HEK293T (cell line): ENCODE results near the gene EFHC1.

Experiments
- CTBP1 ChIP-seq: fragments of 450-650 bp; IDR thresholded peaks from 2 replicates; pipeline ENCODE4 v1.6.1; 2016; ENCODE audit warnings: borderline replicate concordance
- FOXM1 ChIP-seq: fragments of 450-650 bp; IDR thresholded peaks from 2 replicates; pipeline ENCODE4 v1.6.1; 2017; ENCODE audit warnings: mild to moderate bottlenecking, borderline replicate concordance
- NFRKB ChIP-seq: fragments of 450-650 bp; IDR thresholded peaks from 2 replicates; pipeline ENCODE4 v1.6.1; 2016; ENCODE audit warnings: mild to moderate bottlenecking, moderate library complexity
- SP1 ChIP-seq: fragments of 450-650 bp; IDR thresholded peaks from 2 replicates; pipeline ENCODE4 v1.6.1; 2017
- TARDBP ChIP-seq: fragments of 450-650 bp; IDR thresholded peaks from 2 replicates; pipeline ENCODE4 v1.6.1; 2016

DNA sequence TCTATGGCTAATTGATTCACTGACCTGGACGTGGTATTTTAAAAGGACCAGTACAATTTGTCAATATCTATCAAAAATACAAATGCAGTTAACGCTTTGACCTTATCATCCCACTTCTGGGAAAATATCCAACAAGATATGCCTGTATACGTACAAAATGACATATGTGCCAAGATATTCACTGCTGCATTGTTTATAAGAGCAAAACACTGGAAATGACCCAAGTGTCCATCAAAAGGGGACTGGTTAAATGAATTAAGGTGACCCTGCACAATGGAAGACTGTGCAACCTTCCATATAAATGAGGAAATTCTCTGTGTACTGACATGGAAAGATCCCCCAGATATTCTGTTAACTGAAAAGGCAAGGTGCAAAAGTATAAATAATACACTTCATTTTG is 142.8 kb downstream of the EFHC1 start:
- TF ChIP-seq SP1 (no peak), NFRKB (no peak), CTBP1 (no peak), FOXM1 (no peak), TARDBP (no peak)
